ENCODE data around the gene SBF2.
"Not testable (repeated sequence)": the region's sequence is repeated elsewhere in the genome, so short reads cannot be mapped to it uniquely, and the experiment has no call there.

Gene SBF2

DNA sequence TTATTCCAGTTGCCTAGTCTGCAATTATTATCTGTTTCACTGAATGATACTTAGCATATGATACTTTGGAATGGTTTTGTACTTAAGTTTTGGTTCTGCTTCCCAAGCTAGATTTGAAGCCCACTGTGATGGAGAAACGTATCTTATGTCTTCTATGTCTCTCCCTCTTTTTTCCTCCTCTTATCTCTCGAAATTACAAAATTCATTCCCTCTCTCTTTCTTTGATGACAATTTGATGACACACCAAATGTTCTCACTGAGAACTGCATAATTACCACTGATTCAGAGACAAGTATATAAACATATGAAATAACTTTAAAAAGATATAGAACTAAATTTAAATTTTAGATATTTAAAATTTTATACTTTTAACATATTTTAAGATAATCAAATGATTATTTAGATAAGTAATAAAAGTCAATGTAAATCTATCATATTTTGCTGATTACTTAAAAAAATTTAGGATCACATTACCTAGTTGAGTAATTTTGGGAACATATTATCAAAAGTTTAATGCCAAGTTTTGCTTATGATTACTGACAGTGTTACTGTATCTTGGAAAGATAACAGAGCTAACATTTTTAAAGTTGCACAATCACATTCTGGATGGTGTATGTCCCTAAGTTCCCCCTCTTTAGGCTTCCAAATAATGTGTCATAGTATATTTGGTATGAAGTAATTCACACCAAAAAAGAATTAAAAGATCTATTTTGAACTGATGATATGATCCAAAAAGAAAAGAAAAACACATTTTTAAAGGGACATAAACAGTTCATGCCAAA lies 255.3 kb downstream of the SBF2 start:
- no peaks in the 10 kb centered on the region for H3K36me3 ChIP-seq (ENCODE audit: control insufficient read depth, insufficient read depth, low read length)
- no peaks in the 10 kb centered on the region for H3K9me3 ChIP-seq (ENCODE audit: control insufficient read depth, low read length)
- H3K4me3 ChIP-seq (ENCODE audit: insufficient read depth, low read depth, low read length) = no peak overlapping the region
- H3K27me3 ChIP-seq (ENCODE audit: control insufficient read depth, insufficient read depth, low read length, poor library complexity, severe bottlenecking) = no peaks in the 10 kb centered on the region
- 100% methylated on average over 2 of the region's 2 CpGs for WGBS, 2 experiments
- no peaks in the 10 kb centered on the region for H3K4me1 ChIP-seq (ENCODE audit: control insufficient read depth, insufficient read depth, low read length)
- no peak overlapping the region for H3K27ac ChIP-seq (ENCODE audit: insufficient read depth, low read depth, low read length, poor library complexity, severe bottlenecking)

DNA sequence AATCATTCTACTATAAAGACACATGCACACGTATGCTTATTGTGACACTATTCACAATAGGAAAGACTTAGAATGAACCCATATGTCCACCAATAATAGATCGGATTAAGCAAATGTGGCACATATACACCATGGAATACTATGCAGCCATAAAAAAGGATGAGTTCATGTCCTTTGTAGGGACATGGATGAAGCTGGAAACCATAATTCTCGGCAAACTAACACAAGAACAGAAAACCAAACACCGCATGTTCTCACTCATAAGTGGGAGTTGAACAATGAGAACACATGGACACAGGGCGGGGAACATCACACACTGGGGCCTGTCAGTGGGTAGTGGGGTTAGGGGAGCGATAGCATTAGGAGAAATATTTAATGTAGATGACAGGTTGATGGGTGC lies 258.1 kb downstream of the SBF2 start:
- not testable (repeated sequence) for H3K27me3 ChIP-seq (ENCODE audit: control insufficient read depth, insufficient read depth, low read length, poor library complexity, severe bottlenecking); H3K36me3 ChIP-seq (ENCODE audit: control insufficient read depth, insufficient read depth, low read length); H3K9me3 ChIP-seq (ENCODE audit: control insufficient read depth, low read length); H3K4me3 ChIP-seq (ENCODE audit: insufficient read depth, low read depth, low read length); H3K4me1 ChIP-seq (ENCODE audit: control insufficient read depth, insufficient read depth, low read length); H3K27ac ChIP-seq (ENCODE audit: insufficient read depth, low read depth, low read length, poor library complexity, severe bottlenecking)
- WGBS, 2 experiments = 80 to 91% methylated on average over 4 to 6 of the region's 6 CpGs

- H3K4me1 ChIP-seq (ENCODE audit: control insufficient read depth, insufficient read depth, low read length) = no peaks in the 10 kb centered on the region
- H3K4me3 ChIP-seq (ENCODE audit: insufficient read depth, low read depth, low read length) = no peak overlapping the region
- H3K36me3 ChIP-seq (ENCODE audit: control insufficient read depth, insufficient read depth, low read length) = no peaks in the 10 kb centered on the region
- no peaks in the 10 kb centered on the region for H3K9me3 ChIP-seq (ENCODE audit: control insufficient read depth, low read length)
- no peak overlapping the region for H3K27ac ChIP-seq (ENCODE audit: insufficient read depth, low read depth, low read length, poor library complexity, severe bottlenecking)
- H3K27me3 ChIP-seq (ENCODE audit: control insufficient read depth, insufficient read depth, low read length, poor library complexity, severe bottlenecking) = no peaks in the 10 kb centered on the region
Observed at GRCh38 chr11:10032935-10033334, 261.1 kb downstream of the SBF2 start.

DNA sequence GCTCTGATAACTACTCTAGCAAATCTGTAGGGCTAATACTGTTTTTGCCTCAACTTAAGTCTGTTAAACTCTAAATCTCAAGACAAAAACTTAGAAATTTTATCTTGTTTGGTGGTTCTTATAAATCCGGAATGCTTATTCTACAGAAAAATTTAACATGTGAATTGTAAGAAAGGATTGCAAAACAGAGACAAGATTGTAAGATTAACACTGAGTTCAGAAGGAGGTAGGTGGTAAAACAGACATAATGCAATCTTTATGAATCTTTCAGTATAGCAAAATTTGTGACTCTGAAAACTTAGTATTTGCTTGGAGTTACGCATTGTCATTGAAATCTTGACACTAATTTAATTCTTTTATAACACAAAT lies 263.9 kb downstream of the SBF2 start:
- Histone ChIP-seq H3K4me1 (ENCODE audit: control insufficient read depth, insufficient read depth, low read length) (no peaks in the 10 kb centered on the region), H3K27me3 (ENCODE audit: control insufficient read depth, insufficient read depth, low read length, poor library complexity, severe bottlenecking) (no peaks in the 10 kb centered on the region), H3K36me3 (ENCODE audit: control insufficient read depth, insufficient read depth, low read length) (no peaks in the 10 kb centered on the region), H3K27ac (ENCODE audit: insufficient read depth, low read depth, low read length, poor library complexity, severe bottlenecking) (no peak overlapping the region), H3K4me3 (ENCODE audit: insufficient read depth, low read depth, low read length) (no peak overlapping the region), H3K9me3 (ENCODE audit: control insufficient read depth, low read length) (no peaks in the 10 kb centered on the region)
- 90 to 92% methylated on average over 1 of the region's 2 CpGs for WGBS, 2 experiments

DNA sequence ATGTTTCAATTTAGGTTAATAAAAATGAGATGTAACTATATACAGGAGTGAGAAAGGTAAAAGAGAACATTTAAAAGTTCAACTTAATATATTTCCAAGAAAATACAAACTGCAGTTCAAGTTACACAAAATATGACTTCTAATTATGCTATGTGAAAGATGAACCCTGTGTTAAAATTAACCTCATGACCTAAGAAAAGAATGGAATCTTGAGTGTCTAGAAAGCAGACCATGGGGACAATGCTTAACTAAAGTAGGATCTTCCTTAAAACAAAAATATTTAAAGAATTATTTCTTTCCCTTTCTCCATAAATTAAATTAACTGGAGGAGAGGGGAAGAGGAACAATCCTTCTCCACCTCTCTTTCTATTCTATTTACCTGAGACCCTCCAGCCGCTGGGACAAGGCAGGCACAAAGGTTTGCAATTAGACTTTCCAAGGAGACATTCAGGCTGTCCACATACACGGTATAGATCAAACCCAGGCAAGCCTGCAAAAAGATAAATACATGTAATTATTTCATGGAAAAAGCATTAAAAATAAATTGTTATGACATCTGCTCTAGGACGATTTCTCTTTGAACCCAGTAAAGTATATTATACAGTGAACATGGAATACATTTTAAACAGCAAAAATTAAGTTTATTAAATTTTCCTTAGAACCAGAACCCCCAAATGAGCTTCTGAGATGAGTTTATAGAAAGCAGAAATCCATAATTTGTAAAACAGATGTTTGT lies 264.5 kb downstream of the SBF2 start:
- Histone ChIP-seq H3K27me3 (ENCODE audit: control insufficient read depth, insufficient read depth, low read length, poor library complexity, severe bottlenecking) (no peaks in the 10 kb centered on the region), H3K9me3 (ENCODE audit: control insufficient read depth, low read length) (no peaks in the 10 kb centered on the region), H3K36me3 (ENCODE audit: control insufficient read depth, insufficient read depth, low read length) (no peaks in the 10 kb centered on the region), H3K4me3 (ENCODE audit: insufficient read depth, low read depth, low read length) (no peak overlapping the region), H3K27ac (ENCODE audit: insufficient read depth, low read depth, low read length, poor library complexity, severe bottlenecking) (no peak overlapping the region), H3K4me1 (ENCODE audit: control insufficient read depth, insufficient read depth, low read length) (no peaks in the 10 kb centered on the region)
- WGBS, 2 experiments = 100% methylated on average over 2 of the region's 3 CpGs; no CpG with 5 or more reads in 1 of the 2 experiments

DNA sequence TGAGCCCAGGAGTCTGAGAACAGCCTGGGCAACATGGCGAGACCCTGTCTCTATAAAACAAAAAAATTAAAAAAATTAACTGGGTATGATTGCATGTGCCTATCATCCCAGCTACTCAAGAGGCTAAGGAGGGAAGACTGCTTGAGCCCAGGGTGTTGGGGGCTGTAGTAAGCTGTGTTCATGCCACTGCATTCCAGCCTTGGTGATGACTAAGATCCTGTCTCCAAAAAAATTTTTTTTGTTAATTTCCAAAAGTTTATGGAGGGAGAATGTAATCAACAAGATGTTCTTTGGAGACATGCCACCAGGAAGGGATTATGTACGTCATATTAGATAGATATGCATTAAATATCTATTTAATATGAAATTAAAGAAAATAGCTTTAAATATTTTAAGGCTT lies 267.5 kb downstream of the SBF2 start:
- WGBS, 2 experiments = 92% methylated on average over 1 of the region's 2 CpGs; no CpG with 5 or more reads in 1 of the 2 experiments
- H3K27me3 ChIP-seq (ENCODE audit: control insufficient read depth, insufficient read depth, low read length, poor library complexity, severe bottlenecking) = no peaks in the 10 kb centered on the region

GRCh38 chr11:10023212-10023611 lies 270.8 kb downstream of the SBF2 start:
- H3K9me3 ChIP-seq (ENCODE audit: control insufficient read depth, low read length) = no peaks in the 10 kb centered on the region
- WGBS, 2 experiments = 96 to 98% methylated on average over 3 of the region's 3 CpGs
- H3K4me1 ChIP-seq (ENCODE audit: control insufficient read depth, insufficient read depth, low read length) = no peaks in the 10 kb centered on the region
- no peak overlapping the region for H3K4me3 ChIP-seq (ENCODE audit: insufficient read depth, low read depth, low read length)
- no peaks in the 10 kb centered on the region for H3K36me3 ChIP-seq (ENCODE audit: control insufficient read depth, insufficient read depth, low read length)
- no peaks in the 10 kb centered on the region for H3K27me3 ChIP-seq (ENCODE audit: control insufficient read depth, insufficient read depth, low read length, poor library complexity, severe bottlenecking)
- no peak overlapping the region for H3K27ac ChIP-seq (ENCODE audit: insufficient read depth, low read depth, low read length, poor library complexity, severe bottlenecking)

More for the DNA sequence above, 267.5 kb downstream of the SBF2 start:
- H3K4me3 ChIP-seq (ENCODE audit: insufficient read depth, low read depth, low read length) = no peak overlapping the region
- no peaks in the 10 kb centered on the region for H3K9me3 ChIP-seq (ENCODE audit: control insufficient read depth, low read length)
- no peaks in the 10 kb centered on the region for H3K4me1 ChIP-seq (ENCODE audit: control insufficient read depth, insufficient read depth, low read length)
- H3K36me3 ChIP-seq (ENCODE audit: control insufficient read depth, insufficient read depth, low read length) = no peaks in the 10 kb centered on the region
- no peak overlapping the region for H3K27ac ChIP-seq (ENCODE audit: insufficient read depth, low read depth, low read length, poor library complexity, severe bottlenecking)

DNA sequence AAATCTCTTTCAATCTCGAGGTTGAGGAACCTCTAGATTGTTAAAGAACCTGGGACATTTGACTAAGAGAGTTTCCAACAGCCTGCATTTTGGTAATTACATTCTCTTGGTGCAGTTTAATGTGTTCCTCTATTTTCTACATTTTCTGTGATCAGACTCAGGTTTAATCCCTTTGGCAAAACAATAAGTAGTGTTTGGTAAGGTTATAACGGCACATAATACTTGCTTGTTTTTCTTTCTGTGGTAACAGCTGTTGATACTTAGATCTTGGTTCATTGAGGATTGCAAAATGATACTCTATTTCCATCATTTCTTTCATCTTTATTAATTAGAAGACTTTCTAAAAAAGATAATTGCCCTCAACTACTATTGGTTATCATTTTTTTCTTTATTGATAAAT lies 271.3 kb downstream of the SBF2 start:
- Histone ChIP-seq H3K9me3 (ENCODE audit: control insufficient read depth, low read length) (no peaks in the 10 kb centered on the region), H3K4me1 (ENCODE audit: control insufficient read depth, insufficient read depth, low read length) (no peaks in the 10 kb centered on the region), H3K27me3 (ENCODE audit: control insufficient read depth, insufficient read depth, low read length, poor library complexity, severe bottlenecking) (no peaks in the 10 kb centered on the region), H3K4me3 (ENCODE audit: insufficient read depth, low read depth, low read length) (no peak overlapping the region), H3K27ac (ENCODE audit: insufficient read depth, low read depth, low read length, poor library complexity, severe bottlenecking) (no peak overlapping the region), H3K36me3 (ENCODE audit: control insufficient read depth, insufficient read depth, low read length) (no peaks in the 10 kb centered on the region)
- WGBS, 2 experiments = 90 to 96% methylated on average over 1 to 2 of the region's 2 CpGs

- H3K36me3 ChIP-seq (ENCODE audit: control insufficient read depth, insufficient read depth, low read length) = no peaks in the 10 kb centered on the region
- H3K9me3 ChIP-seq (ENCODE audit: control insufficient read depth, low read length) = no peaks in the 10 kb centered on the region
- no peaks in the 10 kb centered on the region for H3K27me3 ChIP-seq (ENCODE audit: control insufficient read depth, insufficient read depth, low read length, poor library complexity, severe bottlenecking)
- H3K4me1 ChIP-seq (ENCODE audit: control insufficient read depth, insufficient read depth, low read length) = no peaks in the 10 kb centered on the region
- H3K4me3 ChIP-seq (ENCODE audit: insufficient read depth, low read depth, low read length) = no peak overlapping the region
- WGBS, 2 experiments = 28 to 55% methylated on average over 2 of the region's 2 CpGs
- no peak overlapping the region for H3K27ac ChIP-seq (ENCODE audit: insufficient read depth, low read depth, low read length, poor library complexity, severe bottlenecking)
Observed at GRCh38 chr11:10021563-10021962, 272.5 kb downstream of the SBF2 start.

DNA sequence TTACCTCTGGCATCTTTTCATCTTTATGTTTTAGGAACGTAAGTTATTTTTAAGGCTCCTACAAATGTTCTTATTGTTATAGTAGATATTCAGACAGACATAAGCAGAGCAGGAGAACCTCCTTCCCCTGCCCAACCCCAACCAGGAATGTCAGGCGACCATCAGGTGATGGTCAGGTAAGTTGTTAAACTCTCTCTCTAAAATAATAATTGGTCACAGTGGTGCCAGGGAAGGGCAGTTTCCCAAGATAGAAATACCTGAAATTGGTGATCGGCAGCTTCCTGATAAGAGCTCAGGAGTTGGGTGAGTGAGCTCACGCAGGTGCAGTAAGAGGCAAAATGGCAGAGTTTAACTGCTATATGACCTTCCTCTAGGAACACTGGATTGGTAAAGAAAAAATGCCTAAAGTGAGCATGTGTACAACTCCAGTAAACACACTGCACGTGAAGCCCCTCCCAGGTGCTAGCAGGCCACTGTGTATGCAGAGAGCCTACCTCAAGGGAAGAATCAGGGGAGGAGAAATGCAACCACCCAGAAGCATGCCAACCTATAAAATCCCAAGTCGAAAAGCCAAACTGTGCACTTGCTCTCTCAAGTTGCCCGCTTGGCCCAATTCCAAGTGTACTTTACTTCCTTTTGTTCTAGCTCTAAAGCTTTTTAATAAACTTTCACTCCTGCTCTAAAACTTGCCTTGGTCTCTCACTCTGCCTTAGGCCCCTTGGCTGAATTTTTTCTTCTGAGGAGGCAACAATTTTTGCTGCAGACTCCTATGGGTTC lies 273.9 kb downstream of the SBF2 start:
- Histone ChIP-seq H3K27me3 (ENCODE audit: control insufficient read depth, insufficient read depth, low read length, poor library complexity, severe bottlenecking) (no peaks in the 10 kb centered on the region), H3K36me3 (ENCODE audit: control insufficient read depth, insufficient read depth, low read length) (no peaks in the 10 kb centered on the region), H3K4me1 (ENCODE audit: control insufficient read depth, insufficient read depth, low read length) (no peaks in the 10 kb centered on the region), H3K9me3 (ENCODE audit: control insufficient read depth, low read length) (no peaks in the 10 kb centered on the region), H3K27ac (ENCODE audit: insufficient read depth, low read depth, low read length, poor library complexity, severe bottlenecking) (no peak overlapping the region), H3K4me3 (ENCODE audit: insufficient read depth, low read depth, low read length) (no peak overlapping the region)
- whole genome bisulfite sequencing, 2 experiments = 88 to 91% methylated on average over 5 to 6 of the region's 7 CpGs

Measured in ectodermal cell (in vitro differentiated cells).